NCI-H2081 (cell line): ENCODE data around the gene ITM2A.

ENCODE experiments used
- DNase-seq, 2 experiments: peaks; one replicate each; lab custom pipeline; 2025; lab: John Stamatoyannopoulos, UW

The ITM2A gene

DNA sequence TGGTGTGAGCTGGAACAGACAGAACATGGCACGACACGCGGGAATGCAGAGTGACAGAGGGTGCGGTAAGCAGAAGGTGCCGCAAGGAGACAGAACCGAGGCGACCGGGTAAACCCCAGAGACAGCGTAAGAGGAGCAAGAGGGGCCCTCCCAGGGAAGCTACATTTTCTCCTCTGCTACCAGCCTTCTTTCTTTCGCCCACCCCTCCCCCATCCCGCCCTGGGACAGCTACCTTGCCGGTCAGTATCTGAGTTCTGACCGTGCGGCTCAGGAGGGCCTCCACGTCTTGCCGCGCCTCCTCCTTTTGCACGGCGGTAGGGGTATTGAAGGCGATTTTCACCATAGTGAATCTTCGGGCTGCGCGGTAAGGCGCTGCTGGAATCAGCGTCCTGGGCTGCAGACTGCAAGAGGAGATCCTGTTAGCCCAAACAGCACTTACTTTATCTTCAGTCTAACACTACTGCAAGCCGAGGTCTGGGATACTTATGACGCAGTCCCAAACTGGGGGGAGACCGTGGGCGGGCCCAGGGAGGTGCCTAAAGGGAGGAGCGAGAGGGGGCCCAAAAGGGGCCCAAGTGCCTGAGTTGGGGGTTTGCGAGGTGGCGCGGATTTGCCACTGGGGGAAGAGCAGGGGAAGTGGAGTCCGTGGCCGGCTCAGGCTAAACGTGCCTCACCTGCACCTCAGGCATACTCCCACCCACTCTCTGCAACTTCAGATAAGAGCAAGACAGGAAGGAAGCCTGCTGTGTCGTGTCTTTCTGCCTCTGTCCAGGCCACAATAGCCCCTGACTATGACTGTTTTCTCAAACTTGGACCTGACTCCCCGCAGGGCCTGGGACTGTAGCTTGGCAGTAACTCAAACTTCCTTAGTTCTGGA lies at the start of gene ITM2A:
ITM2A (minus strand) TSS at position 462 of the 877 bp plus-strand sequence; CDS start at position 343, 119 bp downstream.
- no peak for DNase-seq

DNA sequence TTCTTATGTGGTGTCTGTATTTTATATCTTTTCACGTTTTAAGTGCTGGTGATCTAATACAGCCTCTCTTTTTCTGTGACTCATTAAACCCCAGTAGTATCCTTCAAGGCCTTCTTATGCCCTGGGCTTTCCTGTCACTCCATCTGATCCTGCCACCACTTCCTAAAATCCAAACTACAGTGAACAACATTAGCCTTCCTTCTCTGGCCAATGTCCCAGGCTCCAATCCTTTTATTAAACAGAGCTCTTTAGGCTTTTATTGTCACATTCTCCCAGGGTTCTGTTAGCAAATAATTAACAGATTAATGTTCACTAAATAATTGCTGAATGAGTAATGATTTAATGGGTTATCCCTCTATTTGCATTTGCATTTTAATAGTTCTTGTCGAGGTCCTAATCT lies 47.9 kb upstream of the ITM2A start:
- DNase-seq, result no peak

DNA sequence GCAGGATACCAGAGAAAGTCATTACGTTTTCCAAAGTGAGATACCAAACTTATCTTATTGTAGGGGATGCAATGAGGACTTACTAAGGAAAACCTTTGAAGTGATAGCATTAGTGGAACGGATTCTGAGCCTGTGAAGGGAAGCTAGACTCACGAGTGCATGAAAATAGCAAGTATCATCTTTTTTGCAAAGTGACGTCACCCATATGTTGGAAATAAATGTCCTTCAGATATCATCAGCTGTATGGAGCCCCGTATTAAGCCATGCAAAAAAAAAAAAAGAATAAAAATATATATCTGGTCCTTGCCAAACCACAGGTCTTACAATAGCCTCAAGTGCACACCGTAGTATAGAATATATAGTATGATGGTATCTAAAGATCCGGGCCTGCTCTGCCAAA lies 46.8 kb upstream of the ITM2A start:
- DNase-seq, result no peak

DNA sequence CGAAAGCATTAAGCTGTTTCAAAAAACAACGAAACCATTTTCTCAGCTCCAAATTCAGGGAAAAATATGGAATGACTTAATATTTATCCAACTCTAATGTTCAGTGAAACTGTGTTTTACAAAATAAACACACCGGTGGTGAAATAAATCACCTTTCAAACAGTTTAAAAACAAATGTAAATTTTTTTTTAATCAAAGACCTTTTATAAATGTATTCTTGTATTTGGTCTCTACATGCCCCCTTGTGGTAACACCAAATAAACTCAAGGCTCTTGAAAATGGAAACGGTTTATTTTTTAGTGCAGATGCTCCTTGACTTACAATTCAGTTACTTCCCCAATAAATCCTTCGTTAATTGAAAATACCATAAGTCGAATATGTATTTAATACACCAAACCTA lies 45.8 kb upstream of the ITM2A start:
- DNase-seq, result no peak

DNA sequence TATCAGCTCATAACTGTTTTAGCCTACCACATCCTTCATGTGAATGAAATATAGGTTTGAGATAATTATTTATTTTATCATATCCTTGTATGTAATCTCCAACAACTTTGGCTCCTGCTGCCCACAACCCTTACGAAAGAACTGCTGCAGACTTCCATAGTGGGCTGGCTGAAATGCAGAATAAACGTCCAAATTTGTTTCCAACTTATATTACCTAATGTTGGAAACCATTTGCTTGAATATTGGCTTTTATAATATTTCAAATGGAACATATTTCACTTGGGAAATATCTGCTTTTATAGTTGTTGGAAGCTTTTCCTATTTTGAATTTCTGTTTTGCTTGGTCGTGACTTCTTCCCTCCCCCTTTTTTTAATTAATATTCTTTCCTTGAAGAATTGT lies 45.0 kb upstream of the ITM2A start:
- DNase-seq, result no peak

DNA sequence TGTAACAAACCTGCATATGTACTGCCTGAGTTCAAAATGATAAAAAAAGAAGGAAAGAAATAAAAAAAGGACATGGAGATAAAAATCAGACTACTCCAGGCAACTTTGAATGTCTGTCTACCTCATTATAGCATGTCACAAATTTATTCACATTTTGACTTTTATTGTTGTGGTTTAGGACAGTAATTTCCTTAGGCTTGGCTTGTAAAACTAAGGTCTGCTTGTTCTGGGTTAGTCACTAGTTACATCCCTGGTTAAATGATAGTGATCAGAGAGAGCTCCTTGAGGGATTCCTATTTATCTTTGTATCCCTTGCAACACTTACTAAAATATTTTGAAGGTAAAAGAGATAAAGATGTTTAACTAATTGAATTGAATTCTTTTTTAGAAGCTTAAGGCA lies 42.5 kb upstream of the ITM2A start:
- DNase-seq, result no peak

DNA sequence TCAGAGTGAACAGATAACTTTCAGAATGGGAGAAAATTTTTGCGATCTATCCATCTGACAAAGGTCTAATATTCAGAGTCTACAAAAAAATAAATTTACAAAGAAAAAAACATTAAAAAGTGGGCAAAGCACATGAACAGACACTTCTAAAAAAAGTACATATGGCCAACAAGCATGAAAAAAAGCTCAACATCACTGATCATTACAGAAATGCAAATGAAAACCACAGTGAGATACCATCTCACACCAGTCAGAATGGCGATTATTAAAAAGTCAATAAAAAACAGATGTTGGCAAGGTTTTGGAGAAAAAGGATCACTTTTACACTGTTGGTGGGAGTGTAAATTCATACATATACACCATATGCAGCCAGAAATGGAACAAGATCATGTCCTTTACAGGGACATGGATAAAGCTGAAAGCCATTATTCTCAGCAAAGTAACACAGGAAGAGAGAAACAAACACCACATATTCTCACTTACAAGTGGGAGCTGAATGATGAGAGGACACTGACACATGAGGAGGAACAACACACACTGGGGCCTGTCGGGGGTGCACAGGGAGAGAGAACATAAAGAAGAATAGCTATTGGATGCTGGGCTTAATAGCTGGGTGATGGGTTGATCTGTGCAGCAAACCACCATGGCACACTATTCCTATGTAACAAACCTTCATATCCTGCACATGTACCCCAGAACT lies 41.6 kb upstream of the ITM2A start:
- no peak for DNase-seq

DNA sequence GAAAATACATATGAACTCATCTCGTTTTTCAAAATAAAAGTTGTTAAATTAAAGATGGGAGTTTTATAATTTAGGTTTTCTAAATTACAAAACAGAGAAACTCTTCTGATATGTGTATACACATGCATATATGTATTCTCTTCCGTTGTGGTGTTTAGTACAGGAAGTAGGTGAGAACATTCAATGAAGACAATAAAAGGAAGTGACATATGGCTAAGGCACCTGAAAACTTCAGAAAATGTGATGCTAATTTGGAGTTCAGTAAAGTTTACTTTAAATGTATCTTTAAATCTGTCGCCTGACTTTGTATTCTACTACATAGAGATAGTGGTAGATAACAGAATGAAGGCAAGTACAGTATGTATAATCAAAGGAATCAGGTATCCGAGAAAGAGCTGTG lies 33.5 kb upstream of the ITM2A start:
- no peak for DNase-seq

DNA sequence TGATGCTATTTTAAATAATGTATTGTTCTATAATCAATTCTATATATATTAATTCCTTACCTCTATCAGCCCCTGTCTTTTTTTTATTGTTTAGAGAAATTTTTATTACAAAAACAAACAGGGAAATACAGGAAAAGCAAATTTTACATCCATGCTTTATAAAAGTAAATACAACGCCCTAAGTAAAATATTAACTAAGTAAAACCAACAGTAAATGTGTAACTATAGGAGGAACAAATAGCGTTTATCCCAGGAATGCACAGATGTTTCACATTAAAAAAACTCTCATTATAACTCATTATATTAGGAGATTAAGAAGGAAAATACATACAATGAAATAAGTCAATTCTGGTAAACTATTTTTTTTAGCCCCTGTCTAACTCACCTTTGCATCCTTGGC lies 8.2 kb upstream of the ITM2A start:
- DNase-seq, result no peak

DNA sequence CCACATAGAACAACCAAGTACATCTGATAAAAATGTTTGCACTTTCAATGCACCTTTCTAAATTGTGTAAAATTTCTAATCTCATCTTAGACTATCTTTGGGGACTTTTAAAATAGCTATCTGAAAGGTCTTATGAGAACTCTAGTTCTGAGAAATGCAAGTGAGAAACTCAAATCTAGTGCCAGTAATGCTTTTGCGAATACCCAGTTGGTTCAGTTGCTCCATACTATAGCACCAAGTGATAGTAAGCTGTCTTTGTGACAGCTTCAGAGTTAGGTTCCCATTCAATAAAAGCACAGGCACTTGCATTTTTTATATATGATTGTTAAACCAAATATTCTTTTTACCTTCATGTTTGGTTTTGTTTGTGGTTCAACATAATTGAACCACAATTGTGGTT lies 4.5 kb upstream of the ITM2A start:
- DNase-seq, result no peak

DNA sequence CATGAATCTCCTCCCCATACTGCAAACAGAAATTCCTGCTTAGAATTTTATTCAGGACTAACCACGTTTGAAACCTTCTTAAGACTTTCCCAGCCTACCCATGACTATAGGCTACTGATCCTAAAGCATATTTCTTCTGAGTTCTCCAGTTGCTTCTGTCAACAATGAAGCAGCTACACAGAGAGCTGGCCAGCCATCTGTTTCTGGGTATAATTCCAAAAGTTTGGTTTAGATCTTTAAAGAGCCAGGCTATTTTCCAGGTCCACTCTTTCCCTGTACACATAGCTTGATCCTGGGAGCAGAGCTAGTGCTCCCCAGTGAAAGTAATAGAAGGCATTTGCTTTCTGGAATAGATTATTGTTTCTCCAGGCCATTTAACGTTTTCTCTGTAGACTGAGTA lies 4.0 kb upstream of the ITM2A start:
- no peak for DNase-seq

DNA sequence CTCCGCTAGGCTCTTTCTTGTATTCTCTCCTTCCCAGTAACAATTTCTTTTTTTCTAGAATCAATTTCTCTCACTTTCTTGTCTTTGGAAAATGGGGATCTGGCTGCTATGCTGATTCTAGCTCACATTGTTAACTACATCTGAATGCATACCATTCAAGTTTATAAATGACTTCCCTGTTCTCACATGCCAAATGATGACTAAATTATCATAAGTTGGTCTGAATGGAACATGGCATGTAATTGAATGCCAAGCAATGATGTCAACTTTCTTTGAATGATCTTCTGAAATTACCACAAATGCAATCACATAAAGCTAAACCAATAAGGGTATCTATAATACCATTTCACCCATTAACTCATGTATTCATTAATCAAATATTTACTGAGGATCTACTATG lies 2.7 kb upstream of the ITM2A start:
- no peak for DNase-seq

DNA sequence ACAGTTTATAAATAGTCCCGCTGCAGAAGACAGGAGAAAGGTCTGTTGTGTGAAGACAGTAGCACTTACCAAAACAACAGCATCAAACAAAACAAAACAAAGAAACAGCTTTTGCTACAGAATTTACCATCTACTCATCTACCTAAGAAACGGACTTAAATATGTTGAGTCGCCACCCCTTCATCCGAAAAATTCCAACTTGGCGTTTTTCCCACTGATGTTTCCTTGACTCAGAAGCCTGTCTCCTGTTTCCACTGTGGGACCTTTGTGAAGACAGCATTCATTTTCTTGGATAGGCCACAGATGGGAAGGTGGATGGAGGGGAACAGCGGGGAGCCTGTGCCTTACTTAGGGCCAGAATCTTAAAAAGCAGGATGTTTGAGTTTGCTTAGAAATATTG lies 1.3 kb upstream of the ITM2A start:
- no peak for DNase-seq

DNA sequence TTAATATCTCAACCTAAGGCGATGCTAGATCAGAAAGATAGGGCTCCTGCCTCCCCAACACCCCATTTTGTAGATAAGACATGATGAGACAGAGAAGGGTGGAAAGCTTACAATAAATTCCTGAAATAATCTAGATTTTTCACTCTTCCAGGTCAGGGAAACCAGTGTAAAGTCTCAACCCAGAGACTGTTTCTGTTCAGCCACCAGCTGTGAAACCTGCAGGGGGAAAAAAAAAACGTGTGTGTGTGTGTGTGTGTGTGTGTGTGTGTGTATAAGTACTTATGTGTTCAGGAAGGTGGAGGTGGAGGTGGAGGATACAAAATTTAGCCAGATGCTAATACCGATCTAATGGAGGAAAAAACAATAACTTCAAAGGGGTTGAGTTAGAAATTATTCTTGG lies 773 bp upstream of the ITM2A start:
- DNase-seq, result no peak

DNA sequence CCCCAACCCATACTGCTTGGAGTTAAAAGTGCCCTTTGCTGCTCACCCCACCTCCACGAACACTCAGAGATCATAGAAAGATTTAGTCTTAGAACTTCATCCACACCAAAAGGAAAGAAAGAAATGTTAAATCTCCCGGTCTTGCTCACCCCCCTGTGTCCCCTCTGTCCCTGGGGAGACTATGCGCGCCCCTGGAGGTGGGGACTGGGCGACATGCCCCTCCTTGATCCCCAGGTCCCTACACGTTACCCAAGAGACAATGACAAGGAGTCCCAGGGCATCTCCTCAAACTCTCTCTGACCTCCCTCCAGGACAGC lies 620 bp downstream of the ITM2A start:
- no peak for DNase-seq

DNA sequence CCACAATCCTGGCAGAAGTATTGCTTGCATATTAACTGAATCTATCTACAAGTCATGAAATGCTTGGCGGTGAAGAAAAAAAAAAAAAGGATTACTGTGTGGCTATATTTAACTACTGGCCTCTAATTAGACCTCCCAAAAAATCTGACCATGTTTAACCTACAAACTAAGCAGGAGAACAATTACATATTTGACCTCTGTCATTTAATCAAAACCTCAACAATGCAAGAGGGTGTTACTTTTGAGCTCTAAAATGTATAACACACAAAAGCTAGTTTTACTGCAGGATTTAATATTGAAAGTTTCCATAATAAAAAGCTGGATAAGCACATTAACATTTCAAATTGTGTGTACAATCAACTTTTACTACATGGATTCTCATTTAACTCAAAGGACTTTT lies 1.5 kb downstream of the ITM2A start:
- DNase-seq, result no peak

DNA sequence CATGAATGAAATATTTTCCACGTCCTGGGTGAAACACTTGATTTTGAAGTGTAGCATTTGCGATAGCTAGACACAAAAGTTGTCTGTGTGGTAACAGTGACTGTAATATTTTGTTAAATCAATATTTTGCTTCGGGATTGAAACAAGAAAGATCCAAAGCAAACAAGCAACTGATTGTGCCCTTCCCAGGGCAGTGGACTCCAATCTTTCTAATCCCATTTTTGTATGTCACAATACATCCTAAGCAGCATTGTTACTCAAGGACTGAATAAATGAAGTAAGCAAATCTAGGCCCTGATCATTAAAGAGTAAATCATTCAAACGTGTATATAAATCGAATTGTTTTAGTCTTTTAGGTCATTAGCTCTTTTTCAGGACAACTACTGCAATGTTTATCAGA lies 2.8 kb downstream of the ITM2A start:
- no peak for DNase-seq

DNA sequence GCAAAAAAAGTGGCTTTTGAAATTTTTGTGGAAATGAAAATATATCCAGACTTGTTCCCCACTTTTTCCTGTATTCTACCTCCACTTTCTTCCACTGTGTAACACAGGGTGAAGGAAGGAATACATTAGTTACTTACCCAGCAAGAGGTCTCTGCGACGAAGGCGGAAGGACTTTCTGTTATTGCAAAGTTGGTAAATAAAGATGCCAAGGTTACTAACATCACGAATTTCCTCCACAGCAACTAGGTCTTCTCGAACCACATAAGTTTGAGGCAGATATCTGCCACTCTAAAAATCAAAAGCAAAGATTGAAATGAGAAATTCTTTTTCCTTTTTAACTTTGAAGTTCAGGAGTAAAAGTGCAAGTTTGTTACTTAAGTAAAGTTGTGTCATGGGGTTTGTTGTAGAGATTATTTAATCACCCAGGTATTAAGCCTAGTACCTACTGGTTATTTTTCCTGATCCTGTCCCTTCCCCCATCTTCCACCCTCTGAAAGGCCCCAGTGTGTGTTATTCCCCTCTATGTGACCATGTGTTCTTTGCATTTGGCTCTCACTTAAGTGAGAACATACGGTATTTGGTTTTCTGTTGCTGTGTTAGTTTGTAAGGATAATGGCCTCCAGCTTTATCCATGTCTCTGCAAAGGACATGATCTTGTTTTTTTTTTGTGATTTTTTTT lies 5.8 kb downstream of the ITM2A start:
- DNase-seq, result no peak

DNA sequence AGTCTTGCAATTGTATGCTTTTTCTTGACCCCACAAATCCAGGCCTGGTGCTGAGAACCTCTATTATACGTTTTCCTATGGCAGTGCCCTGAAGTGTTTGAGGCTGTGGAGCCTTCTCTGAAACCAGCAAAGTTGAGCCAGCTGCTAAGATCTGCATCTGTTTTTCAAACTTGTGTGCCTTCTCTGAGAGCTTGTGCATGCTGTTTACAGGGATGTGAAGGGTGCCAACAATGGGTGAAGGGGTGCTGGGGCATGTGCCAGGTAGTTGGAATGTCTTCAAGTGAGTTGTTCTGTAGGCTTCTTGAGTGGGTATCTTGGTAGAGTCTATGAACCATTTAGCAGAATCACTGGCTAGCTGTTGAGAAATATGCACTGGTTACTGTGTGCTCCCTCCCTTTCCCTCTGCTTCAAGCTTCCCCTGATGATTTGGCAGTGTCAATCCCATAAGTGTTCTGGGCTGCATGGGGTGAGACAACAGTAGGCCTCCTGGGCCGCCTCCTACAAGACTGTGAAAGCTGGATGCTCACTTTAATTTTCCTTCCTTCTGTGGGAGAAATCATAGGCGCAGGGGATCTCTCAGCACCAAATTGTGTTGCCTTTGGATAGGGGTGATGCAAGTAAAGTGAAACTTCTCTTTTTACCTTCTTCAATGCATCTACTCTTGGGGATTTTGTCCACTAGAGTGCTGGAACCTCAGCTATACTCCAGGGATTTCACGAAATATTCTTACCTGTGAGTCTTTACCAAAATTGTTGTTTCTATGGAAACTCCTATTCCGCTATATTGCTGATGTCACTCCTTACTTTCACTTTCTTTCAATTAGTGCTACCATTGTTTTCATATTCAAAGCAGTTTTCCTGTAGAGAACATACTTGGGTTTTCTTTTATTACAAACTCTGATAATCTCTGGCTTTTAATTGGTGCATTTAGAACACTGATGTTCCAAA lies 30.0 kb downstream of the ITM2A start:
- no peak for DNase-seq

DNA sequence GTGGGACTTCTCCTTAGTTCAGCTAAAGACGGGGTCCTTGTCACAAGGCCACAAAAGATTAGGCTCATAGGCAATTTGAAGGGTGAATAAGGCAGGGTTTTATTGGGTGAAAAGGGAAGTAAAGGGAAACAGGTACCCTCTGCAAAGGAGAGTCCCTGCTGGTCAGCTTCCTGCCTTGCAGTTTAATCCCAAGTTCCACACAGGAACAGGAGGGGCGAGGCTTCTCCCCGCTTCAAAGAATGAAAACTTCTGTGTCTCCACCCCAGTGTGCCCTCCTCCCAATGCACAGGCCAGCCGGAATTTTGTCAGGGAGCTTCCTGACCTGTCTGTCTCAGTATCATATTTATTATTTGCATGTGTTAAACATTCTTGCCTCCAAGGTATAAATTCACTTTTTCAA lies 37.1 kb downstream of the ITM2A start:
- DNase-seq, result no peak

DNA sequence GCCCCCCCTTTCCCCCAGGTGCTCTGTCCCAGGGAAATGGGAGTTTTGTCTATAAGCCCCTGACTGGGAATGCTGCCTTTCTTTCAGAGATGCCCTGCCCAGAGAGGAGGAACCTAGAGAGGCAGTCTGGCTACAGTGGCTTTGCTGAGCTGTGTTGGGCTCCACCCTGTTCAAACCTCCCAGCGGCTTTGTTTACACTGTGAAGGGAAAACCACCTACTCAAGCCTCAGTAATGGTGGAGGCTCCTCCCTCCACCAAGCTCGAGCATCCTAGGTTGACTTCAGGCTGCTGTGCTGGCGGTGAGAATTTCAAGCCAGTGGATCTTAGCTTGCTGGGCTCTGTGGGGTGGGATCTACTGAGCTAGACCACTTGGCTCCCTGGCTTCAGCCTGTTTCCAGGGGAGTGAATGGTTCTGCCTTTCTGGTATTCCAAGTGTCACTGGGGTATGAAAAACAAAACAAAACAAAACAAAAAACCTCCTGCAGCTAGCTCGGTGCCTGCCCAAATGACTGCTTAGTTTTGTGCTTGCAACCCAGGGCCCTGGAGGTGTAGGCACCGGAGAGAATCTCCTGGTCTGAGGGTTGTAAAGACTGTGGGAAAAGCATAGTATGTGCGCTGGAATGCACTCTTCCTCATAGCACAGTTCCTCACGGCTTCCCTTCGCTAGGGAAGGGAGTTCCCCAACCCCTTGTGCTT lies 41.7 kb downstream of the ITM2A start:
- no peak for DNase-seq
